Measurements from ENCODE around the gene TCEA3.

TCEA3 gene

GRCh38 chr1:23444596-23445390, 20.2 kb upstream of the TCEA3 start:
- no peak for DNase-seq

DNA sequence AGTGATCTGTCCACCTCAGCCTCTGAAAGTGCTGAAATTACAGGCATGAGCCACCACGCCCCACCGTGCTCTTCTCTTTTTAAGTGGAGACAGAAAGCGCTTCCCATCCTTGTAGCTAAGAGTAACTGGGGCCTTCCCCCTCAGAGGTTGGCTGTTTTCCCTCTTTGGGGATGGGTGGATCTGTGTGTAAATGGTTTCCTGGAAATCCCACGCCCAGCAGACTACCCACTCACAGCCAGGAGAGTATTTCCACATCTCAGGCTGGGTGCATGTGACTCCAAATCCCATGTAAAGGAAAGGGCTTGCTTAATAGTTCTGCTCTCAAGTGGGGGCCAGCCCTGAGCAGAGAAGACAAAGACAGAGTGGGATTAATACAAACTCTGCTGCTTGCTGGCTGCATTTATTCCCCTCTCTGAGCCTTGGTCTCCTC, 19.6 kb upstream of the TCEA3 start:
- peak; percentile 10 to 22 for DNase-seq

DNA sequence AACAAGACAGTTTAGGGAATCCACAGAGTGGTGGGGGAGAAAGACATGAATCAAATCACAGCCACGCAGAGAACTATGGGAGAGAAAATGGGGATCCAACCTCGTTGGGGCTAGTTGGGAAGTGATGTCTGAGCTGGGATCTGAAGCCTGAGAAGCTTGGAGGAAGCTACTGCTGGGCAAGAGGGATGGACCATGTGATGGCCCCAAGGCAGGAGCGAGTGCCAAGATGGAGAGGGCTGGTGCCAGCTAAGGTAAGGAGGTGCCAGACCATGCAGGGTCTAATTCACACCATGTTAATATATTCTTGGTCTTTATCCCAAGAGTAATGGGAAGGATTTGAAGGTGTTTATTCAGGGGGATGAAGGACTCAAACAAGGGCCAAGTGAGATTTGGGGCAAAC, 18.2 kb upstream of the TCEA3 start:
- DNase-seq: no peak

DNA sequence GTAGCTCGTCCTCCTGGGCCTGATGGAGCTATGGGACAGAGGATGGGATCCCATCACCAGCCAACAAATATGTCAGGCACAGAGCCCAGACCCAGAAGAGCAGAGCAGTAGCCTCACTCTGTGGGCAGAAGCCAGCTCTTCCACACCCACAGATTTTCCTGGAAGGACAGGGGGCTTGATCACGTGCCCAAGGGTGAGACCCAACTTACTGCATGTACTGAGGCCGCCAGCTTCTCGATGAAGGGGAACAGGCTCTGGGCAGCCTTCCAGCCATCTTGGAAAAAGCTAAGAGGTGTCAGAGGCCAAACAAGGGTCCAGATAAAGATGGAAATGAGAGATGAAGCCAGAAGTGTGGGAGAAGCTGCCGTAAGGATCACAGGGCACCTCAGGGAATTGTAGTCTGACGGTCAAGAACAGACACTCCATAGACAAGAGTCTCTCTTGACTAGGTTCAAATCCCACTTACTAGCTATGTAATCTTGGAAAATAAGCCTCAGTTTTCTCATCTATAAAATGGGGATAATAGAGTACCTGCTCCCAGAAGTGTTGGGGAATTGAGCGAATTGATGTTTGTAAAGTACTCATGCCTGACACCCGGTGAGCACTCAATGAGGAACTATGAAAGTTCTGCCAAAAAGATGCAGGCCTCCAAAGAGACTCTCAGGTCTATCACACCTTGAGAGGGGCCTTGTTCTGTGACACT, 17.0 kb upstream of the TCEA3 start:
- no peak for DNase-seq

GRCh38 chr1:23438545-23438944, 14.0 kb upstream of the TCEA3 start:
- no peak for DNase-seq

DNA sequence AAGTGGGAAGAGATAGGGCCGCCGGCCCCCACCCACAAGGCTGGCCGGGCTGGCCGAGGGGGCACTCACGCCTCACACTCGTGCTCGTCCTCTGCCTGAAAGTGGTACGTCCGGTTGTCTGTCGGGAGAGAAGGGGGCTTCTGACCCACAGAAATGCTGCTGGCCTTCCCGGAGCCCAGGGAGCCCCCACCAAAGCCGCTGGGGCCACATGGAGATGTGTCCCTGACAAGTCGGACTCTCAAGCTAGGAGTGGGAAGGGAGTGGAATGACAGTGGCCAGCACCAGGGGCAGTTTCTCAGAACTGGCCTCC, 12.8 kb upstream of the TCEA3 start:
- no peak for DNase-seq

DNA sequence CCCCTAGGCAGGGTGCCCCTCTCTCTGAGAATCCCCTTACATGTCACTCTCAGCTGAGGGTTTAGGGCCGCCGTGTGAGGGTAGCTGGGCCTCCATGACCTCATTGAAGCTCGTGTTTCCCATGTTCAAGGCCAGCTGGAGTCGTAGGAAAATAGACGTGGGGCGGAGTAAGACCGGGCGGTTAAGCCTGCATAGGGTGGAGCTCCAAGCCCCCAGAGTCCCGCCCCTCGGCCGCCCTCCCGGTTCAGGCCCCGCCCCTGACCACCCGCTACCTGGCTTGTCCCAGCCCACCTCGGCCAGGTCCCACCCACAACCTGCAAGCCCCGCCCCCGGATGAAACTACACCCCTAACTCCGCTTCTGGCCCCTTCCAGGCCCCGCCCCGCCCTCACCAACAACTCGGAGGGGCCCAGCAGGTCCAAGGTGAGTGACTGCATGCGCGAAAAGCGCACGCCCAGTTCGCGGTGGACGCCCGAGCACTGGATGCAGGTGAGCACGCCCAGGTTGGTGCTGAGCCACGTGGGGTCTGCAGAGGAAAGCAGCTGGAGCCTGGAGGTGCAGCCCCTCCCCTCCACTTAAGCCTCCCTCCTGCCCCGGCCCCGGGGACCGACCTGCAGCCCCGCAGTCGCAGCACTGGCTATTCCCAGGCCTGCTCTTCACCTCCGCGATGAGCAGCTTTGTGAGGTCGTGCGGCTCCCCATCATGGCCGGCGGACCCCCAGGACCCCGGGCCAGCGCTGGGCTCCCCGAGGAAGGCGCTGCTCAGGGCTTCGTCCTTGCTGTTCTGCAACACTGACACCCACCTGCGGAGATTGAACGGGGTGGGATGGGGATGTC, 12.2 kb upstream of the TCEA3 start:
- DNase-seq: no peak

DNA sequence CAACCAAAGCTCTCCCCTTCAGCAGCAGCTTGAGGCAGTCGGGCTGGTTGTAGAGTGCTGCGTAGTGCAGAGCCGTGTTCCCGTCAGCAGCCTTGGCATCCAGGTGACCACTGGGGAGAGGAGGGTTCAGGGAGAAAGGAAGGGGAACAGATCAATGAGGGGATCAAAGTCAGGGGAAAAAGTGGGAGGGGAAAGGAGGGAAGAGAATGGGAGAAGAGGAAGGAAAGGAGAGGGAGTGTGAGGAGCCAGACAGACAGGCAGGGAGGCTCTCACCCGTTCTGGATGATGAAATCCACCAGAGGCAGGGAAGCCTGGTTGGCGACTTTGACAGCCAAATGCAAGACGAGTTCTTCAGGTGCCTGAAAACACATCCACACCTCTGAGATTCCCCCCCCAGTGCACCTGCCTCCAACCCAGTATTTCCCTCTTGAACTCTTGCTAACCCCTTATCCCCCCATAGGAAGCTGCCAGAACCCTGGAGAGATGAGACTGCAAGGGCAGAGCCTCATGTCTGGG, 9.8 kb upstream of the TCEA3 start:
- no peak for DNase-seq

DNA sequence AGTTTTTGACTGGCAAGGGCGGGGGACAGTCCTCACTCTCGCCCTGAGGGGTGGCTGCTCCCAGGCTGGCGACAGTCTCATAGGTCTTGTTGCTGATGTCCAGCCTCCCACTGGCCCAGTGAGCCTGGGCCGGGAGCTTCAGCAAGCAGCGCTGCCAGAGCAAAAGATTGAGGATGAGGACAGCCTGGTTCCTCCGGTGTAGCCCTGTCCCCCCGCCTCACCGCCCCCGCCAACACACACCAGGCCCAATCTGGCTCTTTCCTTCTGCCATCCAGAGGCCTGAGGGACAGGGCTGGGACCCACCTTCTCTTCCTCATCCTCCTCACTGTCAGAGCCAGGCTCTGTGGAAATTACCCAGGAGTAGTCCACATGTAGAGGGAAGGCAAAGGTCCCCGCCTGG, 8.6 kb upstream of the TCEA3 start:
- DNase-seq: no peak

GRCh38 chr1:23431431-23431830, 6.9 kb upstream of the TCEA3 start:
- no peak for DNase-seq

- no peak for DNase-seq
These were observed 6.3 kb upstream of the TCEA3 start for GRCh38 chr1:23430803-23431202.

GRCh38 chr1:23428136-23428905, 3.8 kb upstream of the TCEA3 start:
- no peak for DNase-seq

DNA sequence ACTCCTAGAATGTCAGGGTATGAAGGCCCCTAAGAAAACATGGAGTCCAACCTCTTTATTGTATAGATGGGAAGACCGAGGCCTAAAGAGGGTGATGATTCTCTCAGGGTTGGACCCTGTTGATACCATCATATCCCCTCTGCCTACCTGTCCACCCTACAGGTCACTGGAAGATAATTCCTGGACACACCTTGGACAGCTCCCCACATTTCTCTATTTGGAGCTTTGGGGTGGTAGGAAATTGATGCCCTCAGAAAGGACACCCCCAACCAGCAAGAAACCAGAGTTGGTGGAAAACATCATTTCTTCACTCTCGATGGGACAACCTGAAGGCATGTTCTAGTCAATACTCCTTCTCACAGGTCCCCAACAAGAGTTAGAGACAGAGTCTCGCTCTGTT, 3.0 kb upstream of the TCEA3 start:
- DNase-seq: no peak

GRCh38 chr1:23426828-23427227, 2.3 kb upstream of the TCEA3 start:
- no peak for DNase-seq

- DNase-seq: peak in 1 of 2 experiments; percentile 11
These were observed 596 bp upstream of the TCEA3 start for GRCh38 chr1:23425193-23425494.

DNA sequence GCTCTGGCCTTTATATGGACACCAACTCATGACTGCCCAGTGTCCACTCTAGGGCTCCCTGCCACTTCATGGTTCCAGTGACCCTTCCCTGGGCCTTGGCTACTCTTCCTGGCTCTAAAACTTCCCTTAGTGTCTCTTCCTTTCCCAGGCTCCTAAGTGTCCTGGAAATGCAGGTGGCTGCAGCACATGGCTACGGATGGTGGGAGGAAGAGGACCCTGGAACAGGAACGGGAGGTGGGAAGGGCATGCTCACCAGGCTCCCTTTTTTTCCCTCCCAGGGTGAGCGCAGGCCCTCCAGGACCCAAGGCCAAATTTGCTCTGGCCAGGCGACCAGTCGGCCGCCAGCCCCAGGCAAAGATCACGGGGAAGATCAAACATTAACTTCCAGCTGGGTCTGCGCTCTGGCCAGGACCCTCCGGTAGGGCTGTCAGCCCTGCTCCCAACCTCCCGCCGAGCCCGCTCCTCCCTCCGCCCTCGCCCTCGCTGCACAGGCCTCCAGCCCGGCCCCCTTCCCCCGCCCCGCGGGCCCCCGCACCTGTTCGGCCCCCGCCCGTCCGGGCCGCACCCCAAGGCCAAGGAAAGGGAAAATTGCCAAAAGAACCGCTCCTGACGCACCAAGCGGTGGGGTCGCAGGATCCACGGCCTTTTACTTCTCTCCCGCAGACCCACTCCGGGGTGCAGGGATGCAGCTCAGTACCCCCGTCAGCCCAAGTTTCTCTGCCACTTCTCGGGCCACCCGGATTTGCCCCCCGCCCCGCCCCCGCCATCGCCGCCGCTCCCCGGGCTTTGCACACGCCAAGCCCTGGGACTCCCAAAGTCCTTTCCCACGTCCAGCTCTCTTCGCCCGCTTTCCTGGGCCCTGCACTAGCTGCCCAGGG, 894 bp downstream of the TCEA3 start:
- no peak for DNase-seq

GRCh38 chr1:23422941-23423340, 1.6 kb downstream of the TCEA3 start:
- no peak for DNase-seq

- peak; percentile 19 to 45 for DNase-seq
These were observed 2.2 kb downstream of the TCEA3 start for GRCh38 chr1:23422241-23422877.

- DNase-seq: no peak
These were observed 2.8 kb downstream of the TCEA3 start for GRCh38 chr1:23421753-23422240.

DNA sequence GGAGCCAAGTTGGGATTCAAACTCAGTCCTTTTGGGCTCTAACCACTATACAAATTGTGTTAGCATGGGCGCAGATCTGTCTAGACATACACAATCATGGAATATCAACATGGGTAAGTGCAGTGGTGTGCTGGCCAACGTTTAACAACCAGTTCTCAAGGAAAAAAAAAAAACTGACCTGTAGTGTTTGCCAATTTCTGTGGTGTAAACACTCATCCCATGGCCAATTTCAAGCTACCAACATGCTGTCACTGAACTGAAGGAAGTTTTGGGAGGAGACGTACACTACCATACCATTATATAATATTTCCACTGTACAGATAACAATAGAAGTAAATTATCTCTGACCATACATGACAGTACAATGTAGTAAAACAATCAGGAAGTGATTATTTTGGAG, 3.2 kb downstream of the TCEA3 start:
- no peak for DNase-seq

DNA sequence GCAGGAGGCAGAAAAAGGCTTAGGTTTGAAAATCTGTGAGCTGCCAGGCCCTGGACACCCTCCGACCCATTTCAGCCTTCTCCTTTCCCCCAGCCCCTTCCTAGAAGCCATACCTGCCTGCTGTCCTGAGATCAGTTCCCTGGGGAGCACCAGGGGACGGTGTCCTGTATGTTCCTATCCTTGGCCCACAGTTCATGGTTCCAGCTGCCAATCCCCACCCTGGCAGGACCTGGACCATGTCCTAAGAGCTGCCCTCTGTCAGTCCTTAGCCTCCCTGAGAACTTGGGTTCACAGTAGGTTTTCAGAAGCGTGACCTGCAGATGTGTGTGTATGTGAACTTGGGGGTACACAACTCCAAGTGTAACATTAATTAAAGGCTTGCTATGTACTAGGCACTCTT, 3.8 kb downstream of the TCEA3 start:
- DNase-seq: no peak

Data from Kasumi-1 (cell line).